GM12874 (cell line): ENCODE data around the gene AMOT.

Experiments used
- CTCF ChIP-seq: IDR thresholded peaks from 2 replicates; pipeline ENCODE4 v1.5.1; 2011; ENCODE audit warnings: low read depth, mild to moderate bottlenecking, control low read depth, low read length, moderate library complexity; ENCODE audit not compliant: insufficient read depth

AMOT gene

GRCh38 chrX:112761242-112762207, 79.1 kb downstream of the AMOT start:
- no peak for TF ChIP-seq CTCF

GRCh38 chrX:112760697-112761096, 79.9 kb downstream of the AMOT start:
- no peak for TF ChIP-seq CTCF

GRCh38 chrX:112759966-112760365, 80.7 kb downstream of the AMOT start:
- TF ChIP-seq CTCF: no peak

GRCh38 chrX:112759512-112759911, 81.1 kb downstream of the AMOT start:
- TF ChIP-seq CTCF: no peak

GRCh38 chrX:112757946-112758345, 82.7 kb downstream of the AMOT start:
- TF ChIP-seq CTCF: no peak

GRCh38 chrX:112753116-112753515, 87.5 kb downstream of the AMOT start:
- TF ChIP-seq CTCF: no peak

GRCh38 chrX:112751076-112751475, 89.6 kb downstream of the AMOT start:
- TF ChIP-seq CTCF: no peak
